OCI-M2 (cell line): ENCODE measurements around the gene ZNF714.
"Not testable (repeated sequence)": the region's sequence is repeated elsewhere in the genome, so short reads cannot be mapped to it uniquely, and the experiment has no call there.

ENCODE experiments used
- DNase-seq: peaks from one replicate; lab custom pipeline; 2025; ENCODE audit not compliant: unreplicated experiment; lab: John Stamatoyannopoulos, UW

Gene ZNF714

GRCh38 chr19:21130097-21130775, 48.2 kb downstream of the ZNF714 start:
- no peak for DNase-seq

DNA sequence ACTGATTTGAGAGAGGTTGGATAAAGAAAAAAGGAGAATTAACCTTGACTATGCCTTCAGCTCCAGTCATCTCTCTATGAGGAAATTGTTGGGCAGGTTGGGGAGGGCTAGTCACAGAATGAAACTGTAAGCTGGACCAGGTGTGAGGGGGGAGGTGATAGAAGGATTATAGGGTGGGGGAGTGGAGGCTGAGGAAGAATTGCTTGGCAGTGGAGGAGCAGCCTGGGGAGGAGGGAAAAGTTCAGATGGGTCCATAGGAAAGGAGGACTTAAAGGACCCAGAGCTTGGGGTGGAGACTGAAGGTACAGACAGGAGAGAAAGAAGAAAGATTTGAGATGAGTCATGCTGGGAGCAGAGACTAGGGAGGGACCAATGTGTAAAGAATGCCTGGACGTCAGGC, 51.6 kb downstream of the ZNF714 start:
- DNase-seq = no peak

- DNase-seq = no peak
These were observed 52.9 kb downstream of the ZNF714 start for GRCh38 chr19:21134934-21135366.

DNA sequence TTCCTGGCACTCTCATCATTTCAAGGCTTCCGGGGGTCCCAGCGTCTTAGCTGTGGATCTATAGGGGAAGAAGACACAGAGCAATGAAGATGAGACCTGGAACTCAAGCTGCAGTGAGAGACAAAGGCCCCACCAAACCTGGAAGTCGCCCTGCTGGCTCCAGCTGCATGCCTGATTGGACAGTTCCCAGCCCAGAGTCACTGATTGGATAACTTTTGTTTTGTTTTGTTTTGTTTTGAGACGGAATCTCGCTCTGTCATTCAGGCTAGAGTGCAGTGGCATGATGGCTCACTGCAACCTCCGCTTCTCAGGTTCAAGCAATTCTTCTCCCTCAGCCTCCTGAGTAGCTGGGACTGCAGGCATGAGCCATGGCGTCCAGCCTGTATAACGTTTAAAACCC, 53.4 kb downstream of the ZNF714 start:
- DNase-seq = no peak

- DNase-seq = no peak
These were observed 56.1 kb downstream of the ZNF714 start for GRCh38 chr19:21138130-21138529.

DNA sequence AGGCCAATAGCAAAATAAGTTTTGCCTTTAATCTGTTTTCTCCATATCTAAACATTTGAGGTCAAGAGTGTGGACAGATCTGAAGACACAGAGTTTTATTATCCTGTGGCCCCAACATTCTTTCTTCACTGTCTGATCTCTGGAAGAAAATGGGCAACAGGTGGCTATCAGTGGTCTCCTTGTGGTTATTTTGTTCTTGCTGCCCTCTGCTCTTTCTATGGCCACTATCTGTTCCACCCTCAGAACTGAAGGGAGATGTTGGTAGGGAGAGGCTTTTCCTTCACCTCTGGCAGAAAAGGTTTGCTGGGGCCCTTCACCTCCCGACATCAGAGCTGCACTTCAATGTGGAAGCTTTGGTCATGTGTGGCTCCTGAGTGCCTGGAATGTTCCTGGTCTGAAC, 59.0 kb downstream of the ZNF714 start:
- DNase-seq = not testable (repeated sequence)

DNA sequence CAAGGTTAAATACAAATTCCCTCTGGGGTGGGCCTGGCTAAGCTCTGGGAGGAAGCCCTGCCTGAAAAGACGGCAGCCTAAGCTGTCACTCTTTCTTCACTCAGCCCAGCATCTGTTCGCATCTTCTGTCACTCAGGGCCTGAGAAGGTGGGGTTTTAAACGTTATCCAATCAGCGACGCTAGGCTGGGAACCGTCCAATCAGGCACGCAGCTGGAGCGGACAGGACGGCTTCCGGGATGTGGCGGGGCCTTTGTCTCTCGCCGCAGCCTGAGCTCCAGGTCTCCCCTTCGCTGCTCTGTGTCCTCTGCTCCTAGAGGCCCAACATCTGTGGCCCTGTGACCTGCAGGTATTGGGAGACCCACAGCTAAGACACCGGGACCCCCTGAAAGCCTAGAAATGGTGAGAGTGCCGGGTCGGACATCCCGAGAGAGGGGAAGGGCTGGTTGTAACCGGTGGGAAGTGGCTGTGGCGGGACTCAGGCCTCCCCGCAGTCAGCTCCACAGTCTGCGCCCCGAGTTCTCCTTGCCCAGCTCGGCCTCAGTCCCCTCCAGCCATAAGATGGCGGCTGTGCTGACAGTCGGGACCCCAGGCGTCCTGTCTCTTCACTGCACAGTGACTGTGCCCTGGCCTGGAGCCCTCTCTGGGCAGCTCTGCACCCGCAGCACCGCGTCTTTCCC, 59.9 kb downstream of the ZNF714 start, which contains the start of gene ZNF431:
ZNF431 (plus strand) TSS at position 254 of the 678 bp plus-strand sequence; CDS start at position 398, 144 bp downstream.
- DNase-seq = peak; percentile 78

DNA sequence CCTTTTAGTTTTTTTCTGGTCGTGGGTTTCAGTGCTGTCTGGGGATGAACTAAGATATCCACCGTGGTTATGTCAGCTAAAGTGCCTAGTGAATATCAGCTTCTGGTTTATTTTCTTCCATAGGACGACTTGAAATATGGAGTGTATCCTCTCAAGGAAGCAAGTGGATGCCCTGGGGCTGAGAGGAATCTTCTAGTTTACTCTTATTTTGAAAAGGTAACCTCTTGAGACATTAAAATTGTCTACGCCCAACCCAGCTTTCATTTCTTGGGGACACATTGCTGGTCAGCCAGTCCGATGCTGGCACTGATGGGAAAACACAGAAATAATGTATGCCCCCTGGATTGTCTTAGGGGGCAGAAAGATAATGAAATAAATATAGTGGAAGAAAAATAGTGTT, 61.4 kb downstream of the ZNF714 start:
- DNase-seq = no peak

DNA sequence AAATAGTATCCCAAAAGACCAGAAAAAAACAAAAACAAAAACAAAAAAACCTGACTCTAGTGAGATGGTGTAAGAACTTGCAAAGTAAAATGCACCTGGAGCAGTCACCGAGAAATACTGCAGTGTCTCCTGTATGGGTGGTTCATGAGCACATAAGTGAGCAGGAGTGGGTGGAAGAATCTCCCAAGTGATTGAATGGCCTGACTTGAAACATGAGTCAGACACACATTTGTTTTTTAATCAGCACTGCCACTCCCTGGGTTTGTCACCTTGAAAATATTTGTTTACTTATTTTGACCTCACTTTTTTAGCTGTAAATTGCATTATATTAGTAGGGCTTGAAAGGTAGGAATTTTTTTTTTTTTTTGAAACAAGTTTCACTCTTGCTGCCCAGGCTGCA, 61.9 kb downstream of the ZNF714 start:
- DNase-seq = no peak

GRCh38 chr19:21147540-21147939, 65.5 kb downstream of the ZNF714 start:
- DNase-seq = no peak

DNA sequence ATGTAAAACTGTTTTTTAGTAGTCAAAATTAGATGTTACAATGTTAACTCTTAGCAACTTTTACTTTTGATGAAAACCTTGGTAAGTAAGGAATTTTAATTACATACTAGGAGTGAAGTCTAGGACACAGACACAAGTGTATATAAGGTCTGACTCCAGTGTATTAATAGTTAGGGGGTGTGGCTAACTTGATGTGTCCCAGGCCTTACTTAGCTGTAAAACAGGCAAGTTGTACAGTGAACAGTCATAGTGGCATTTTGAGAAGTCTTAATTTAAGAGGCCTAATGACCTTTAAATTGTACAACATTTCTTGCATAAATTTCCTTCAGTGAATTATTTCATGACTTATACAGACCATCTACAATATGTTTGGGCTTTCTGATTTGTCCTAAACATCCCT, 66.7 kb downstream of the ZNF714 start:
- no peak for DNase-seq

DNA sequence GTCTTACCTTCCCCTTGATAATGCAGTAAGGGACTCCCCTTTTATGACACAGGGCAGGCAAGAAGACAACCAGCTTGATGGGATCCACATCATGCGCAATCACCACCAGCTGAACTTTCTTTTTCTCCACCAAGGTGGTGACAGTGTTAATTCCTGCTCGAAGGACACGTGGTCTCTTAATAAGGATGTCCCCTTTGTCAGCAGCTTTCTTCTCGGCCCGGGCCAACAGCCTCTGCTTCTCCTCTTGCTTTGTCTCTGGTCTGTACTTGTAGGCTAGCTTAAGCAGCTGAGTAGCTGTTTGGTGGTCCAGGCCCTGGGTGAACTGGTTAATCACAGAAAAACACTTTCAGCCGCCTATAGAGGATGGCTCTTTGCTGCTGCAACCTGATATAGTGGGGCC, 67.9 kb downstream of the ZNF714 start:
- DNase-seq = no peak

- DNase-seq = no peak
These were observed 69.5 kb downstream of the ZNF714 start for GRCh38 chr19:21151460-21151859.

DNA sequence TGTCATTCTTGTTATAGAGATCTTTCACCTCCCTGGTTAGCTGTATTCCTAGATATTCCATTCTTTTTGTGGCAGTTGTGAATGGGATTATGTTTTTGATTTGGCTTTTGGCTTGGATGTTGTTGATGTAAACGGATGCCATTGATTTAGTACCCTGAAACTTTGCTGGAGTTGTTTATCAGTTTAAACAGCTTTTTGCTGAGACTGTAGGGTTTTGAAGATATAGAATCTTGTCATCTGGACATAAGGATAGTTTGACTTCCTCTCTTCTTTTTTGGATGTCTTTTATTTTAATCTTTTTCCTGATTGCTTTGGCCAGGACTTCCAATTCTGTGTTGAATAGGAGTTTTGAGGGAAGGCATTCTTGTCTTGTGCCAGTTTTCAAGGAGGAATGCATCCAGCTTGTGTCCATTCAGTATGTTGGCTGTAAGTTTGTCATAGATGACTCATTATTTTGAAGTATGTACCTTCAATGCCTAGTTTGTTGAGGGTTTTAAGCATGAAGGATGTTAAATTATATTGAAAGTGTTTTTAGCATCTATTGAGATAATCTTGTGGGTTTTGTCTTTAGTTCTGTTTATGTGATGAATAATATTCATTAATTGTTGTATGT, 76.6 kb downstream of the ZNF714 start:
- DNase-seq = no peak

GRCh38 chr19:21164541-21164940, 82.5 kb downstream of the ZNF714 start:
- DNase-seq = no peak

- no peak for DNase-seq
These were observed 84.4 kb downstream of the ZNF714 start for GRCh38 chr19:21166436-21166835.
